ENCODE results near the gene EEF2K.

The EEF2K gene

GRCh38 chr16:22222006-22222405 is 15.9 kb downstream of the EEF2K start:
- H3K36me3 ChIP-seq (ENCODE audit: control insufficient read depth in 4 of 4, insufficient read depth in 4 of 4, low read length in 3 of 4), result peaks cover 0 to 22% (median 9%) of the 10 kb centered on the region in 4 experiments
- no peak overlapping the region for H3K27ac ChIP-seq (ENCODE audit: insufficient read depth in 1 of 2, low read depth in 1 of 2, low read length in 2 of 2, poor library complexity in 1 of 2, severe bottlenecking in 2 of 2)
- ChIA-PET CTCF (interaction anchor here (1.0 to 3.0 kb wide), 2 partner anchors 11 to 16 kb away, joined by 3 to 15 read pairs; partner anchors contain the start of gene EEF2K), POLR2A (no interaction called here)
- no peak overlapping the region for H3K4me3 ChIP-seq (ENCODE audit: control insufficient read depth in 1 of 7, extremely low read depth in 1 of 7, insufficient read depth in 4 of 7, low read depth in 2 of 7, low read length in 6 of 7)
- H3K9me3 ChIP-seq (ENCODE audit: control extremely low read depth in 1 of 5, control insufficient read depth in 4 of 5, insufficient read depth in 2 of 5, low read depth in 1 of 5, low read length in 4 of 5), result no peaks in the 10 kb centered on the region
- WGBS (ENCODE audit: insufficient coverage), result 100% methylated on average over 1 of the region's 2 CpGs
- no peaks in the 10 kb centered on the region for H3K27me3 ChIP-seq (replicated peaks in 2 of 5; ENCODE audit: control insufficient read depth in 4 of 5, insufficient read depth in 5 of 5, low read length in 4 of 5)
- peaks cover 0 to 2% (median under 1%) of the 10 kb centered on the region in 4 experiments for H3K4me1 ChIP-seq (ENCODE audit: control extremely low read depth in 1 of 4, control insufficient read depth in 4 of 4, insufficient read depth in 4 of 4, low read length in 3 of 4)
- DNase-seq, result no peak

- Histone ChIP-seq H3K4me1 (ENCODE audit: control extremely low read depth in 1 of 4, control insufficient read depth in 4 of 4, insufficient read depth in 4 of 4, low read length in 3 of 4) (no peaks in the 10 kb centered on the region), H3K27me3 (replicated peaks in 2 of 5; ENCODE audit: control insufficient read depth in 4 of 5, insufficient read depth in 5 of 5, low read length in 4 of 5) (no peaks in the 10 kb centered on the region), H3K36me3 (ENCODE audit: control insufficient read depth in 4 of 4, insufficient read depth in 4 of 4, low read length in 3 of 4) (peaks cover 2 to 28% (median 12%) of the 10 kb centered on the region in 4 experiments), H3K27ac (ENCODE audit: insufficient read depth in 1 of 2, low read depth in 1 of 2, low read length in 2 of 2, poor library complexity in 1 of 2, severe bottlenecking in 2 of 2) (no peak overlapping the region), H3K4me3 (ENCODE audit: control insufficient read depth in 1 of 7, extremely low read depth in 1 of 7, insufficient read depth in 4 of 7, low read depth in 2 of 7, low read length in 6 of 7) (no peak overlapping the region), H3K9me3 (ENCODE audit: control extremely low read depth in 1 of 5, control insufficient read depth in 4 of 5, insufficient read depth in 2 of 5, low read depth in 1 of 5, low read length in 4 of 5) (no peaks in the 10 kb centered on the region)
- WGBS (ENCODE audit: insufficient coverage), result no CpG with 5 or more reads among the region's 1 CpG
- CTCF ChIA-PET, result no interaction called here
- POLR2A ChIA-PET, result no interaction called here
- DNase-seq, result peak in 1 of 3 donors; percentile 39
These were observed 16.9 kb downstream of the EEF2K start for GRCh38 chr16:22222998-22223397.

DNA sequence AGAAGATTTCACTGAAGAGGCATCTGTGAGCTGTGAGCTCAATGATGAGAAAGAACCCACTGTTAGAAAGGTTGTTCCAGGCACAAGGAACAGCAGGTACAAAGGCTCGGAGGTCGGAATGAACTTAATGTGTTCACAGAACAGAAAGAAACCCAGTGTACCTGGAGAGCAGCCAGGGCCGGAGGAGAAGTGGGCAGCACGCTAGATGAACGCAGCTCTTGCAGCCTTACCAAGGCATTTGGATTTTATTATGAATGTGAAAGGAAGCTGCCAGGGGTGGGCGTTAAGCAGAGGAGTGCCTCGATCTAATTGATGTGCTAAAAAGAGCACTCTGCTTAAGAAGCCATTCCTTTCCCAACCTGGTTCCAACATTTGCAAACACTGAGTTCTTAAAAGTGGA is 19.0 kb downstream of the EEF2K start:
- POLR2A ChIA-PET, result interaction anchor here (0.7 kb wide), 1 partner anchor 17 kb away, joined by 3 read pairs; no protein-coding TSS in a partner anchor
- Histone ChIP-seq H3K27ac (ENCODE audit: insufficient read depth in 1 of 2, low read depth in 1 of 2, low read length in 2 of 2, poor library complexity in 1 of 2, severe bottlenecking in 2 of 2) (no peak overlapping the region), H3K9me3 (ENCODE audit: control extremely low read depth in 1 of 5, control insufficient read depth in 4 of 5, insufficient read depth in 2 of 5, low read depth in 1 of 5, low read length in 4 of 5) (no peaks in the 10 kb centered on the region), H3K27me3 (replicated peaks in 2 of 5; ENCODE audit: control insufficient read depth in 4 of 5, insufficient read depth in 5 of 5, low read length in 4 of 5) (no peaks in the 10 kb centered on the region), H3K36me3 (ENCODE audit: control insufficient read depth in 4 of 4, insufficient read depth in 4 of 4, low read length in 3 of 4) (peaks cover 4 to 38% (median 21%) of the 10 kb centered on the region in 4 experiments), H3K4me1 (ENCODE audit: control extremely low read depth in 1 of 4, control insufficient read depth in 4 of 4, insufficient read depth in 4 of 4, low read length in 3 of 4) (no peaks in the 10 kb centered on the region), H3K4me3 (ENCODE audit: control insufficient read depth in 1 of 7, extremely low read depth in 1 of 7, insufficient read depth in 4 of 7, low read depth in 2 of 7, low read length in 6 of 7) (no peak overlapping the region)
- CTCF ChIA-PET, result interaction anchor here (0.9 to 2.1 kb wide), 5 partner anchors 14 to 1036 kb away, joined by 3 to 5 read pairs (median 4); no protein-coding TSS in a partner anchor
- WGBS (ENCODE audit: insufficient coverage), result 90% methylated on average over 6 of the region's 7 CpGs
- no peak for DNase-seq

DNA sequence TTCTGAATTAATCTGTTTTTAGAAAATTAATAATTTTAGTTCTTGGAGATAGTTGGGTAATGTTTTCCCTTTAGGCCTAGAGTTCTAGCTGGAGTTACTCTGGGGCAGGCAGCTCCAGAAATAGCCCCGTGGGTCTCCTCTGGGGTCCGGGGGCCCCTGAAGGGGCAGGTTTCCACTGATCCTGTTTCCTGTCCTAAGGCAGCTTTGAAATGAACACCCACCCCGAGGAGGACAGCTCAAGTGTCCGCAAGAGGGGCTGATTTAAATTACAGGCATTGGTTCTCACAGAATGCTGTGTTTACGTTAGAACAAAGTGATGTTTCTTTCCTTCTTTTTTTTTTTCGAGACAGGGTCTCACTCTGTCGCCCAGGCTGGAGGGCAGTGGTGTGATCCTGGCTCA is 23.8 kb downstream of the EEF2K start:
- WGBS (ENCODE audit: insufficient coverage), result 80% methylated on average over 5 of the region's 7 CpGs
- no peak for DNase-seq
- no peaks in the 10 kb centered on the region for H3K9me3 ChIP-seq (ENCODE audit: control extremely low read depth in 1 of 5, control insufficient read depth in 4 of 5, insufficient read depth in 2 of 5, low read depth in 1 of 5, low read length in 4 of 5)
- no peak overlapping the region for H3K27ac ChIP-seq (ENCODE audit: insufficient read depth in 1 of 2, low read depth in 1 of 2, low read length in 2 of 2, poor library complexity in 1 of 2, severe bottlenecking in 2 of 2)
- H3K4me1 ChIP-seq (ENCODE audit: control extremely low read depth in 1 of 4, control insufficient read depth in 4 of 4, insufficient read depth in 4 of 4, low read length in 3 of 4), result no peaks in the 10 kb centered on the region
- ChIA-PET POLR2A (no interaction called here), CTCF (interaction anchor here (0.7 kb wide), 1 partner anchor 20 kb away, joined by 3 read pairs; no protein-coding TSS in a partner anchor)
- no peaks in the 10 kb centered on the region for H3K27me3 ChIP-seq (replicated peaks in 2 of 5; ENCODE audit: control insufficient read depth in 4 of 5, insufficient read depth in 5 of 5, low read length in 4 of 5)
- H3K4me3 ChIP-seq (ENCODE audit: control insufficient read depth in 1 of 7, extremely low read depth in 1 of 7, insufficient read depth in 4 of 7, low read depth in 2 of 7, low read length in 6 of 7), result no peak overlapping the region
- H3K36me3 ChIP-seq (ENCODE audit: control insufficient read depth in 4 of 4, insufficient read depth in 4 of 4, low read length in 3 of 4), result peaks cover 4 to 50% (median 34%) of the 10 kb centered on the region in 4 experiments

DNA sequence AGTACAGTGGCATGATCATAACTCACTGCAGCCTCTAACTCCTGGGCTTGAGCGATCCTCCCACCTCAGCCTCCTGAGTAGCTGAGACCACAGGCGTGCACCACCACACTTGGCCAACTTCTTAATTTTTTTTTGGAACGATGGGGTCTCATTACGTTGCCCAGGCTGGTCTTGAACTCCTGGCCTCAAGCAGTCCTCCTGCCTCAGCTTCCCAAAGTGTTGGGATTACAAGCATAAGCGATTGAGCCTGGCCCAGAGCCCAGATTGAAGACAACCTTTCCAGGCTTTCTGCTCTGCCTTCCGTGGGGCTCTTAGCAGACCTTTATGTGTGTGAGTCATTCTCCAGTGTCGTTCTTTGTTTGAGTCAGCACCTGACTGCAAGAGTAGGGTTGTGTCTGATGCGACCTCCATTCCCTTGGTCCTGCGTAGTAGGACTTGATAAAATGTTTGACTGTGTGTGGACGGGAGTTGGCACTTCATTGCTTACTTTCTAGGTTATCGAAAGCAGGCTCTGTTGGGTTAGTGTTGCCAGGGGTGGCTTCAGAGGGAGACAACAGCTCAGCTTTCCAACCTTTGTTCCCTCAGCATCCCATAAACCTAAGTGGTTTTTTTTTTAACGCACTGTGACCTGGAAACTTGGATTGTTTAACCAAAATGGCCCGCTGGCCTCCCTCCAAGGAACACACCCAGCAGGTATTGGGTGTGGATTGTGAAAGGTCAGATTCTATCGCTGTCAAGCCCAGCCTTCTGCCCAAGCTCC is 26.4 kb downstream of the EEF2K start:
- WGBS (ENCODE audit: insufficient coverage), result 98% methylated on average over 6 of the region's 14 CpGs
- Histone ChIP-seq H3K4me1 (ENCODE audit: control extremely low read depth in 1 of 4, control insufficient read depth in 4 of 4, insufficient read depth in 4 of 4, low read length in 3 of 4) (no peaks in the 10 kb centered on the region), H3K9me3 (ENCODE audit: control extremely low read depth in 1 of 5, control insufficient read depth in 4 of 5, insufficient read depth in 2 of 5, low read depth in 1 of 5, low read length in 4 of 5) (no peaks in the 10 kb centered on the region), H3K27ac (ENCODE audit: insufficient read depth in 1 of 2, low read depth in 1 of 2, low read length in 2 of 2, poor library complexity in 1 of 2, severe bottlenecking in 2 of 2) (no peak overlapping the region), H3K4me3 (ENCODE audit: control insufficient read depth in 1 of 7, extremely low read depth in 1 of 7, insufficient read depth in 4 of 7, low read depth in 2 of 7, low read length in 6 of 7) (no peak overlapping the region), H3K36me3 (ENCODE audit: control insufficient read depth in 4 of 4, insufficient read depth in 4 of 4, low read length in 3 of 4) (peaks cover 0 to 39% (median 31%) of the 10 kb centered on the region in 4 experiments), H3K27me3 (replicated peaks in 2 of 5; ENCODE audit: control insufficient read depth in 4 of 5, insufficient read depth in 5 of 5, low read length in 4 of 5) (no peaks in the 10 kb centered on the region)
- CTCF ChIA-PET, result interaction anchor here (0.6 kb wide), 1 partner anchor 133 kb away, joined by 3 read pairs; no protein-coding TSS in a partner anchor
- DNase-seq, result no peak
- POLR2A ChIA-PET, result no interaction called here

- H3K27me3 ChIP-seq (replicated peaks in 2 of 5; ENCODE audit: control insufficient read depth in 4 of 5, insufficient read depth in 5 of 5, low read length in 4 of 5), result no peaks in the 10 kb centered on the region
- DNase-seq, result no peak
These were observed 26.9 kb downstream of the EEF2K start for GRCh38 chr16:22233037-22233372.

More at GRCh38 chr16:22233037-22233372, 26.9 kb downstream of the EEF2K start:
- Histone ChIP-seq H3K9me3 (ENCODE audit: control extremely low read depth in 1 of 5, control insufficient read depth in 4 of 5, insufficient read depth in 2 of 5, low read depth in 1 of 5, low read length in 4 of 5) (no peaks in the 10 kb centered on the region), H3K4me3 (ENCODE audit: control insufficient read depth in 1 of 7, extremely low read depth in 1 of 7, insufficient read depth in 4 of 7, low read depth in 2 of 7, low read length in 6 of 7) (no peak overlapping the region), H3K27ac (ENCODE audit: insufficient read depth in 1 of 2, low read depth in 1 of 2, low read length in 2 of 2, poor library complexity in 1 of 2, severe bottlenecking in 2 of 2) (no peak overlapping the region), H3K36me3 (ENCODE audit: control insufficient read depth in 4 of 4, insufficient read depth in 4 of 4, low read length in 3 of 4) (peaks cover 0 to 37% (median 28%) of the 10 kb centered on the region in 4 experiments), H3K4me1 (ENCODE audit: control extremely low read depth in 1 of 4, control insufficient read depth in 4 of 4, insufficient read depth in 4 of 4, low read length in 3 of 4) (no peaks in the 10 kb centered on the region)
- POLR2A ChIA-PET, result no interaction called here
- CTCF ChIA-PET, result interaction anchor here (0.9 to 1.1 kb wide), 2 partner anchors 14 to 16 kb away, joined by 3 read pairs; no protein-coding TSS in a partner anchor
- WGBS (ENCODE audit: insufficient coverage), result 100% methylated on average over 4 of the region's 6 CpGs
